Superior temporal gyrus (tissue), 1 donor: ENCODE measurements around the gene TNS1.

Source experiments
- DNase-seq: peaks from one replicate; pipeline ENCODE4 v3.0.0-alpha.2; 2016; ENCODE audit errors: extremely low spot score

The TNS1 gene

GRCh38 chr2:217980036-217980435 is 22.8 kb downstream of the TNS1 start:
- DNase-seq: no peak

- no peak for DNase-seq
Measured at GRCh38 chr2:217979151-217979811, 23.5 kb downstream of the TNS1 start.

GRCh38 chr2:217978536-217979150 is 24.2 kb downstream of the TNS1 start:
- no peak for DNase-seq

- DNase-seq: no peak
Measured at GRCh38 chr2:217977840-217978535, 24.8 kb downstream of the TNS1 start.

- no peak for DNase-seq
Measured at GRCh38 chr2:217976301-217976700, 26.5 kb downstream of the TNS1 start.

- DNase-seq: no peak
Measured at GRCh38 chr2:217975626-217976025, 27.2 kb downstream of the TNS1 start.

GRCh38 chr2:217974389-217975005 is 28.3 kb downstream of the TNS1 start:
- DNase-seq: no peak

GRCh38 chr2:217973008-217973787 is 29.6 kb downstream of the TNS1 start:
- no peak for DNase-seq

- no peak for DNase-seq
Measured at GRCh38 chr2:217972490-217972889, 30.3 kb downstream of the TNS1 start.

GRCh38 chr2:217972037-217972436 is 30.8 kb downstream of the TNS1 start:
- DNase-seq: no peak

GRCh38 chr2:217971166-217971565 is 31.6 kb downstream of the TNS1 start:
- no peak for DNase-seq

- no peak for DNase-seq
Measured at GRCh38 chr2:217970206-217970605, 32.6 kb downstream of the TNS1 start.

GRCh38 chr2:217969588-217969987 is 33.2 kb downstream of the TNS1 start:
- no peak for DNase-seq

GRCh38 chr2:217968023-217968422 is 34.8 kb downstream of the TNS1 start:
- no peak for DNase-seq

- DNase-seq: no peak
Measured at GRCh38 chr2:217966423-217967070, 36.2 kb downstream of the TNS1 start.

- no peak for DNase-seq
Measured at GRCh38 chr2:217964275-217965161, 38.3 kb downstream of the TNS1 start.

- DNase-seq: no peak
Measured at GRCh38 chr2:217960351-217960750, 42.4 kb downstream of the TNS1 start.

- DNase-seq: no peak
Measured at GRCh38 chr2:217959723-217960122, 43.1 kb downstream of the TNS1 start.

- DNase-seq: no peak
Measured at GRCh38 chr2:217958884-217959225, 43.9 kb downstream of the TNS1 start.

GRCh38 chr2:217958206-217958883 is 44.5 kb downstream of the TNS1 start:
- no peak for DNase-seq
